Keratinocyte (primary cell): ENCODE measurements around the gene SIM1. TPM values are rescaled to one million over a fixed set of nuclear protein-coding genes. Genes with fewer than 3 reads are reported as not detected.

Experiments used
- DNase-seq: peaks from one replicate; pipeline ENCODE4 v3.0.0-alpha.2; 2011; ENCODE audit warnings: low read depth, missing footprints, low spot score
- FAIRE-seq: peaks from 2 replicates; lab custom pipeline; 2011; peaks lifted over from hg19 to GRCh38; lab: Jason Lieb, UNC
- H2AFZ ChIP-seq: 2 replicates; pipeline ENCODE4 v1.6.0; 2012; ENCODE audit warnings: low read length, control low read depth, inconsistent platforms; ENCODE audit not compliant: control insufficient read depth
- H3K27ac ChIP-seq: 2 replicates; pipeline ENCODE4 v1.5.1; 2011; ENCODE audit warnings: low read length; ENCODE audit not compliant: control insufficient read depth, insufficient read depth
- H3K27me3 ChIP-seq: 3 replicates; pipeline ENCODE4 v1.6.0; 2011; ENCODE audit warnings: low read length; ENCODE audit not compliant: control insufficient read depth, insufficient read depth; ENCODE audit errors: extremely low read depth
- H3K36me3 ChIP-seq, 2 experiments: 2 replicates in 1 of 2; 3 replicates in 1 of 2; pipeline ENCODE4 v1.5.1; 2011; ENCODE audit warnings: low read length in 2 of 2, mild to moderate bottlenecking in 1 of 2; ENCODE audit not compliant: control insufficient read depth in 2 of 2, insufficient read depth in 2 of 2; ENCODE audit errors: extremely low read depth in 1 of 2
- H3K4me1 ChIP-seq: 3 replicates; pipeline ENCODE4 v1.5.1; 2011; ENCODE audit warnings: low read length; ENCODE audit not compliant: control insufficient read depth, insufficient read depth; ENCODE audit errors: extremely low read depth
- H3K4me2 ChIP-seq: 3 replicates; pipeline ENCODE4 v1.6.0; 2011; ENCODE audit warnings: low read depth, low read length; ENCODE audit not compliant: control insufficient read depth, insufficient read depth; ENCODE audit errors: extremely low read depth
- H3K4me3 ChIP-seq, 3 experiments: fragments of 200-600 bp in 1 of 3; sonication (generic) in 1 of 3; 2 replicates in 2 of 3; 3 replicates in 1 of 3; pipeline ENCODE4 v1.5.1; 2011 to 2016; ENCODE audit warnings: low read length in 3 of 3, mild to moderate bottlenecking in 3 of 3, control low read depth in 2 of 3, inconsistent platforms in 1 of 3, low read depth in 1 of 3, mixed read lengths in 1 of 3, mixed run types in 1 of 3, moderate library complexity in 1 of 3; ENCODE audit not compliant: control insufficient read depth in 2 of 3, insufficient read depth in 2 of 3; ENCODE audit errors: extremely low read depth in 1 of 3
- H3K79me2 ChIP-seq: 2 replicates; pipeline ENCODE4 v1.6.0; 2012; ENCODE audit warnings: low read length; ENCODE audit not compliant: control insufficient read depth, insufficient read depth
- H3K9ac ChIP-seq: 3 replicates; pipeline ENCODE4 v1.6.0; 2011; ENCODE audit warnings: low read length; ENCODE audit not compliant: control insufficient read depth, insufficient read depth; ENCODE audit errors: extremely low read depth
- H3K9me1 ChIP-seq: 3 replicates; pipeline ENCODE4 v1.6.0; 2011; ENCODE audit warnings: low read length; ENCODE audit not compliant: control insufficient read depth, insufficient read depth; ENCODE audit errors: extremely low read depth
- H3K9me3 ChIP-seq: 2 replicates; pipeline ENCODE4 v1.5.1; 2012; ENCODE audit warnings: low read depth, low read length; ENCODE audit not compliant: control insufficient read depth
- H4K20me1 ChIP-seq: 3 replicates; pipeline ENCODE4 v1.6.0; 2011; ENCODE audit warnings: low read length; ENCODE audit not compliant: control insufficient read depth, insufficient read depth; ENCODE audit errors: extremely low read depth
- EZH2 ChIP-seq: IDR thresholded peaks from one replicate; pipeline ENCODE4 v1.6.1; 2012; ENCODE audit warnings: inconsistent platforms, mild to moderate bottlenecking, low read length, moderate library complexity
- dilution Hi-C: fragments of 300-500 bp; cut with MboI; formaldehyde crosslinking; loops from one replicate; pipeline ENCODE4 v1.7.0; 2020; ENCODE audit warnings: low sequenced_read_pairs; ENCODE audit not compliant: extremely low pct_ligation_motif_present
- polyA plus RNA-seq, 5 experiments: library from polyadenylated mRNA; depleted of rRNA in 3 of 5; stranded (reverse) in 3 of 5; stranded (forward) in 1 of 5; unstranded in 1 of 5; fragments of >200 nt; gene quantifications; 1 replicate in 1 of 5; 2 replicates in 3 of 5; 3 replicates in 1 of 5; pipeline versions ENCODE4 v1.2.1 to v1.2.3, GENCODE V29; 2011 to 2012; ENCODE audit warnings: missing spikeins in 2 of 5, low read depth in 1 of 5, low replicate concordance in 1 of 5
- TF ChIP-seq, protein P1 (sequence below), 3 experiments: IDR thresholded peaks in 1 of 3; conservative IDR thresholded peaks in 1 of 3; optimal IDR thresholded peaks in 1 of 3; 2 replicates in 2 of 3; 3 replicates in 1 of 3; pipeline versions ENCODE3 to v1.5.1; 2011; ENCODE audit warnings: low read length in 3 of 3, mild to moderate bottlenecking in 3 of 3, moderate library complexity in 2 of 3, control low read depth in 1 of 3, inconsistent platforms in 1 of 3; ENCODE audit not compliant: insufficient read depth in 2 of 3; ENCODE audit errors: extremely low read depth in 1 of 3

Gene SIM1
- polyA plus RNA-seq, 1 donor (not counting 4 experiments of a cell fraction or from before 2014, with no cell fraction given): not detected

DNA sequence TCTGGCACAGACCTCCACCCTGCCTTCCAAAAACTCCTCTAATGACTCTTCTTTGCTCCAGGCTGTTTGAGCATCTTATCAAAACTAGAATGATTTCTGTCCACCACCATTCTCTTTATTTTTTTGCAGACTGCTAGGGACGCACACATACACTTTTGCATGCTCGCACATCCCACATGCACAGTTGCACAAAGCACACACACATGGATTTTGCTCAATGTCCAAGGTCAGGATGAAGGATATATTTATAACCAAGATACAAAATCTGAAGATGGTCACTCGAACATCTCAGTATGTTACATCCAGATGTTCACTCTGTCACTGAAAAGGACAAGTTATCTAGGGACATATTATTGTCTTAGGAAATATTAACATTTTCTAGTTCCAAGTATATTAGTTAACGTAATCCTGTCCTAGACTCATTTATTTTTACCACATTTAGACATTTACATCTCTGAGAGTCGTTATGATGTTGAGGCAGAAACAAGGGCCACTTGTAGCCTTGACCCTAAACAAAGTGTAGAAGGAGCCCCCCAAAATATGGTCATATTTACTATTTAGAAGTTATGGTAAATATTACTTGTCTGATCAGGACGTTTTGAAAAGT lies 3.4 kb upstream of the SIM1 start:
- Histone ChIP-seq H2AFZ (no peak overlapping the region), H3K9me3 (no peaks in the 10 kb centered on the region), H3K9me1 (no peaks in the 10 kb centered on the region), H3K79me2 (no peaks in the 10 kb centered on the region), H3K4me1 (no peaks in the 10 kb centered on the region), H4K20me1 (no peaks in the 10 kb centered on the region), H3K36me3 (no peaks in the 10 kb centered on the region), H3K27ac (no peak overlapping the region), H3K27me3 (peaks cover 88% of the 10 kb centered on the region), H3K9ac (no peak overlapping the region), H3K4me3 (no peak overlapping the region), H3K4me2 (no peak overlapping the region)
- DNase-seq (no peak), FAIRE-seq (no peak)
- TF ChIP-seq EZH2: peak; percentile 19
- TF ChIP-seq, protein P1, sequence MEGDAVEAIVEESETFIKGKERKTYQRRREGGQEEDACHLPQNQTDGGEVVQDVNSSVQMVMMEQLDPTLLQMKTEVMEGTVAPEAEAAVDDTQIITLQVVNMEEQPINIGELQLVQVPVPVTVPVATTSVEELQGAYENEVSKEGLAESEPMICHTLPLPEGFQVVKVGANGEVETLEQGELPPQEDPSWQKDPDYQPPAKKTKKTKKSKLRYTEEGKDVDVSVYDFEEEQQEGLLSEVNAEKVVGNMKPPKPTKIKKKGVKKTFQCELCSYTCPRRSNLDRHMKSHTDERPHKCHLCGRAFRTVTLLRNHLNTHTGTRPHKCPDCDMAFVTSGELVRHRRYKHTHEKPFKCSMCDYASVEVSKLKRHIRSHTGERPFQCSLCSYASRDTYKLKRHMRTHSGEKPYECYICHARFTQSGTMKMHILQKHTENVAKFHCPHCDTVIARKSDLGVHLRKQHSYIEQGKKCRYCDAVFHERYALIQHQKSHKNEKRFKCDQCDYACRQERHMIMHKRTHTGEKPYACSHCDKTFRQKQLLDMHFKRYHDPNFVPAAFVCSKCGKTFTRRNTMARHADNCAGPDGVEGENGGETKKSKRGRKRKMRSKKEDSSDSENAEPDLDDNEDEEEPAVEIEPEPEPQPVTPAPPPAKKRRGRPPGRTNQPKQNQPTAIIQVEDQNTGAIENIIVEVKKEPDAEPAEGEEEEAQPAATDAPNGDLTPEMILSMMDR (optimal IDR thresholded peaks at IDR 0.05 in 1 of 3, IDR thresholded peaks at IDR 0.05 in 1 of 3, conservative IDR thresholded peaks at IDR 0.05 in 1 of 3; ENCODE audit: extremely low read depth in 1 of 3, insufficient read depth in 2 of 3, low read length in 3 of 3): no peak
- dilution Hi-C loops: loop anchor here (25.0 kb wide), 1 partner anchor 356 kb away; no protein-coding TSS in a partner anchor

DNA sequence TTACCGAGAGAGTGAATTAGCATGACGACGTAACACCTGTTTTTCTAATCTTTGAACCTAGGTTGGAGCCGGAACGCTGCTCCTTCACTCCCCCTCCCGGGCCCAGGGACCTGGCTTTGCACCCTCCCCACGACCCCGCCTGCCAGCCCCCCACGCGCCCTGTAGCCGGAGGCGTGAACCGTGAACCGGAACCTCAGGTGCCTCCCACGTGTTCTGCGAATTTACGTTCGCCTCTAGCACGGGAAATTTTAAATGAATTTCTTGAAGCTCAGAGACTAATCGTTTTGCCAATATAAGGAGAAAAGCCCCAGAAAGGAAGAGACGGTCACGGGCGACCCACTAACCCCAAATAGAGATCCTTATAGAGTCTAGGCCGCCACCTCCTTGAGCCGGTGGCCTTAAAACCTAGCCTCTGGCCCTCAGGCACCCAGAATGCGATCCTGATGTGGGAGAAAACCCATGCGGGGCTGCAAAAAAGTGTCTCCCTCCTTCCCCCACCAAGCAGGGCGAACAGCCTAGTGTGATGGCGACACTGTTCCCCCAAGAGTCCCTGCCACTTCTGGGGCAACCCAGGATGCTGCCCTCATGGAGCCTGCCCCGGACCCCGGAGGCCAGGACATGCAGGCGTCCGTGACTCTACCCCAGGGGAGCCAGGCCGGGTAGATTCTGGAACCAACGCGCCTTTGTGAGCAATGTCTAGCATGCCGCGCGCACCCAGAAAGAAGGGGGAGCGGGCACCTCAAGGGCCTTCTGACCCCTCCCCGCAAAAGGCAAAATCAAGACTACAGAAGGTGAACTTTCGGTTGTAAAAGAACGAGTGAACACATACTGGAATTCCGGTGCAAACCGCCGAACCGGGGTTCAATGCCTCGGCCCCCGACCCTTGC lies 2.7 kb upstream of the SIM1 start:
- FAIRE-seq: no peak
- no peak for DNase-seq
- H3K4me2 ChIP-seq: no peak overlapping the region
- H3K36me3 ChIP-seq: no peaks in the 10 kb centered on the region
- no peak overlapping the region for H3K27ac ChIP-seq
- no peak overlapping the region for H3K4me3 ChIP-seq
- dilution Hi-C loops: loop anchor here (25.0 kb wide), 1 partner anchor 355 kb away; no protein-coding TSS in a partner anchor
- no peak overlapping the region for H2AFZ ChIP-seq
- no peaks in the 10 kb centered on the region for H3K79me2 ChIP-seq
- TF ChIP-seq, protein P1 (optimal IDR thresholded peaks at IDR 0.05 in 1 of 3, IDR thresholded peaks at IDR 0.05 in 1 of 3, conservative IDR thresholded peaks at IDR 0.05 in 1 of 3; ENCODE audit: extremely low read depth in 1 of 3, insufficient read depth in 2 of 3, low read length in 3 of 3): no peak
- TF ChIP-seq EZH2: peak; percentile 52
- no peaks in the 10 kb centered on the region for H3K9me3 ChIP-seq
- H3K9ac ChIP-seq: no peak overlapping the region
- no peaks in the 10 kb centered on the region for H3K9me1 ChIP-seq
- H4K20me1 ChIP-seq: no peaks in the 10 kb centered on the region
- no peaks in the 10 kb centered on the region for H3K4me1 ChIP-seq
- peaks cover 94% of the 10 kb centered on the region for H3K27me3 ChIP-seq
